Measurements from ENCODE around the gene ZKSCAN4.

ZKSCAN4 gene

GRCh38 chr6:28263922-28264321 is 11.9 kb upstream of the ZKSCAN4 start:
- no peaks in the 10 kb centered on the region for H3K27me3 Mint-ChIP-seq
- H3K4me3 Mint-ChIP-seq, result no peak overlapping the region
- H3K4me1 Mint-ChIP-seq, result peaks cover 16% of the 10 kb centered on the region
- ATAC-seq, result no peak
- DNase-seq, result no peak
- H3K9me3 Mint-ChIP-seq, result peaks cover 1 to 12% of the 10 kb centered on the region in 2 donors
- H3K27ac Mint-ChIP-seq, result no peak overlapping the region

- Mint-ChIP-seq H3K27ac (peak within 1 kb of the TSS; percentile 65 to 87), H3K4me3 (peak within 1 kb of the TSS; percentile 64 to 78), H3K4me1 (peaks cover 8% of the 10 kb centered on the region), H3K9me3 (peaks cover 7 to 21% of the 10 kb centered on the region in 2 donors), H3K27me3 (no peaks in the 10 kb centered on the region)
- DNase-seq, result peak; percentile 50 to 71
- ATAC-seq, result peak; percentile 78
Observed at GRCh38 chr6:28258877-28259777, 7.1 kb upstream of the ZKSCAN4 start, which contains the start of gene NKAPL. Gene NKAPL, plus strand, starts transcription at chr6:28259297. Its CDS starts 75 bp downstream, at chr6:28259372.

- no peak for ATAC-seq
- Mint-ChIP-seq H3K4me1 (peaks cover 16% of the 10 kb centered on the region), H3K27me3 (no peaks in the 10 kb centered on the region), H3K27ac (no peak overlapping the region), H3K4me3 (no peak overlapping the region), H3K9me3 (peaks cover 7 to 21% of the 10 kb centered on the region in 2 donors)
- DNase-seq, result no peak
Observed at GRCh38 chr6:28257042-28257441, 5.0 kb upstream of the ZKSCAN4 start.

GRCh38 chr6:28254121-28254519 is 2.1 kb upstream of the ZKSCAN4 start:
- peaks cover 7 to 11% of the 10 kb centered on the region in 2 donors for H3K9me3 Mint-ChIP-seq
- peaks cover 36% of the 10 kb centered on the region for H3K4me1 Mint-ChIP-seq
- H3K27ac Mint-ChIP-seq, result no peak overlapping the region
- no peaks in the 10 kb centered on the region for H3K27me3 Mint-ChIP-seq
- H3K4me3 Mint-ChIP-seq, result no peak overlapping the region
- DNase-seq, result peak; percentile 3 to 52
- ATAC-seq, result peak; percentile 72

GRCh38 chr6:28251661-28252008 is 434 bp downstream of the ZKSCAN4 start:
- ATAC-seq (peak; percentile 84), DNase-seq (peak; percentile 40 to 57)
- Mint-ChIP-seq H3K9me3 (no peaks in the 10 kb centered on the region), H3K4me3 (peak overlapping the region; percentile 83 to 88), H3K27me3 (no peaks in the 10 kb centered on the region), H3K27ac (peak overlapping the region; percentile 86 to 97), H3K4me1 (peaks cover 35% of the 10 kb centered on the region)

GRCh38 chr6:28250747-28251146 is 1.3 kb downstream of the ZKSCAN4 start:
- Mint-ChIP-seq H3K27ac (no peak overlapping the region), H3K27me3 (no peaks in the 10 kb centered on the region), H3K9me3 (no peaks in the 10 kb centered on the region), H3K4me3 (peak overlapping the region; percentile 56 to 72), H3K4me1 (peaks cover 35% of the 10 kb centered on the region)
- DNase-seq (no peak), ATAC-seq (no peak)

- Mint-ChIP-seq H3K27ac (no peak overlapping the region), H3K9me3 (no peaks in the 10 kb centered on the region)
- no peak for ATAC-seq
Observed at GRCh38 chr6:28248916-28249315, 3.2 kb downstream of the ZKSCAN4 start.

GRCh38 chr6:28245206-28245941 is 6.7 kb downstream of the ZKSCAN4 start:
- ATAC-seq, result no peak
- H3K4me3 Mint-ChIP-seq, result no peak overlapping the region
- DNase-seq, result no peak
- H3K27me3 Mint-ChIP-seq, result no peaks in the 10 kb centered on the region
- peaks cover 16% of the 10 kb centered on the region for H3K4me1 Mint-ChIP-seq
- H3K9me3 Mint-ChIP-seq, result no peaks in the 10 kb centered on the region
- H3K27ac Mint-ChIP-seq, result no peak overlapping the region

More at GRCh38 chr6:28248916-28249315, 3.2 kb downstream of the ZKSCAN4 start:
- Mint-ChIP-seq H3K4me1 (peaks cover 35% of the 10 kb centered on the region), H3K4me3 (no peak overlapping the region), H3K27me3 (no peaks in the 10 kb centered on the region)
- DNase-seq, result no peak

GRCh38 chr6:28243946-28244345 is 8.1 kb downstream of the ZKSCAN4 start:
- no peak overlapping the region for H3K27ac Mint-ChIP-seq
- no peak overlapping the region for H3K4me3 Mint-ChIP-seq

GRCh38 chr6:28240471-28240870 is 11.6 kb downstream of the ZKSCAN4 start:
- Mint-ChIP-seq H3K27ac (no peak overlapping the region), H3K4me3 (no peak overlapping the region), H3K9me3 (no peaks in the 10 kb centered on the region), H3K4me1 (no peaks in the 10 kb centered on the region), H3K27me3 (peaks cover 7% of the 10 kb centered on the region)
- DNase-seq, result no peak
- ATAC-seq, result no peak

More at GRCh38 chr6:28243946-28244345, 8.1 kb downstream of the ZKSCAN4 start:
- no peaks in the 10 kb centered on the region for H3K27me3 Mint-ChIP-seq
- DNase-seq, result no peak
- no peaks in the 10 kb centered on the region for H3K9me3 Mint-ChIP-seq
- no peak for ATAC-seq
- H3K4me1 Mint-ChIP-seq, result peaks cover 5% of the 10 kb centered on the region

GRCh38 chr6:28239636-28240035 is 12.4 kb downstream of the ZKSCAN4 start:
- Mint-ChIP-seq H3K27me3 (peaks cover 15% of the 10 kb centered on the region), H3K27ac (no peak overlapping the region), H3K4me3 (no peak overlapping the region), H3K4me1 (no peaks in the 10 kb centered on the region), H3K9me3 (no peaks in the 10 kb centered on the region)
- DNase-seq (no peak), ATAC-seq (no peak)

GRCh38 chr6:28235912-28236452 is 16.1 kb downstream of the ZKSCAN4 start:
- Mint-ChIP-seq H3K4me3 (no peak overlapping the region), H3K27ac (no peak overlapping the region), H3K4me1 (no peaks in the 10 kb centered on the region), H3K27me3 (peaks cover 15% of the 10 kb centered on the region), H3K9me3 (peaks cover 0 to 7% of the 10 kb centered on the region in 2 donors)
- no peak for DNase-seq
- no peak for ATAC-seq

- peaks cover 0 to 7% of the 10 kb centered on the region in 2 donors for H3K9me3 Mint-ChIP-seq
- ATAC-seq (no peak), DNase-seq (no peak)
- no peaks in the 10 kb centered on the region for H3K4me1 Mint-ChIP-seq
- no peak overlapping the region for H3K27ac Mint-ChIP-seq
- H3K27me3 Mint-ChIP-seq, result peaks cover 15% of the 10 kb centered on the region
- H3K4me3 Mint-ChIP-seq, result no peak overlapping the region
Observed at GRCh38 chr6:28232785-28233184, 19.3 kb downstream of the ZKSCAN4 start.

- Mint-ChIP-seq H3K4me3 (peak overlapping the region in 1 of 2 donors; percentile 91), H3K4me1 (peaks cover 8% of the 10 kb centered on the region), H3K9me3 (no peaks in the 10 kb centered on the region), H3K27ac (no peak overlapping the region), H3K27me3 (peaks cover 32% of the 10 kb centered on the region)
- ATAC-seq (no peak), DNase-seq (no peak)
Observed at GRCh38 chr6:28226460-28226859, 25.6 kb downstream of the ZKSCAN4 start.

GRCh38 chr6:28225056-28225834 is 26.8 kb downstream of the ZKSCAN4 start, which contains the start of gene ZSCAN9:
Gene ZSCAN9, plus strand, starts transcription at chr6:28225275. Its CDS starts 1,810 bp downstream, at chr6:28227085.
- DNase-seq (peak; percentile 46 to 58), ATAC-seq (peak; percentile 89)
- Mint-ChIP-seq H3K9me3 (no peaks in the 10 kb centered on the region), H3K27me3 (peaks cover 42% of the 10 kb centered on the region), H3K4me1 (peaks cover 8% of the 10 kb centered on the region), H3K4me3 (peak within 1 kb of the TSS; percentile 86 to 91), H3K27ac (peak within 1 kb of the TSS; percentile 91 to 92)
